MCF 10A (cell line): ENCODE results near the gene CLEC11A. TPM values are rescaled to one million over a fixed set of nuclear protein-coding genes. Genes with fewer than 3 reads are reported as not detected.

ENCODE experiments used
- BruUV-seq: library from RNA; stranded (reverse); fragments of 400-500 nt; replicated peaks from 2 replicates; lab custom pipeline; 2021; lab: Mats Ljungman, UMichigan
- CTCF ChIA-PET: fragments of 300-600 bp; sonication (Branson Sonifier 250); formaldehyde crosslinking; extraction: SDS; loops from one replicate; lab custom pipeline; 2021; ENCODE audit warnings: antibody characterized with exemption, inconsistent platforms; lab: Yijun Ruan, JAX
- POLR2A ChIA-PET: fragments of 300-600, 350-650 bp; sonication (Branson Sonifier 250); formaldehyde crosslinking; extraction: SDS; loops from one replicate; lab custom pipeline; 2020; ENCODE audit warnings: antibody characterized with exemption, inconsistent platforms; lab: Yijun Ruan, JAX
- DNase-seq: peaks from one replicate; pipeline ENCODE4 v3.0.0-alpha.2; 2018; ENCODE audit not compliant: unreplicated experiment
- H3K27ac Mint-ChIP-seq: one replicate; pipeline ENCODE4 v1.8.0; 2022; ENCODE audit warnings: mild to moderate bottlenecking, low read depth, mixed read lengths; ENCODE audit not compliant: unreplicated experiment
- H3K27me3 Mint-ChIP-seq: one replicate; pipeline ENCODE4 v1.8.0; 2022; ENCODE audit warnings: mixed read lengths; ENCODE audit not compliant: insufficient read depth, unreplicated experiment
- H3K36me3 Mint-ChIP-seq: one replicate; pipeline ENCODE4 v1.8.0; 2022; ENCODE audit warnings: mild to moderate bottlenecking, moderate library complexity, mixed read lengths; ENCODE audit not compliant: insufficient read depth, unreplicated experiment
- H3K4me1 Mint-ChIP-seq: one replicate; pipeline ENCODE4 v1.8.0; 2022; ENCODE audit warnings: mixed read lengths; ENCODE audit not compliant: insufficient read depth, unreplicated experiment
- H3K4me3 Mint-ChIP-seq: one replicate; pipeline ENCODE4 v1.8.0; 2022; ENCODE audit warnings: mild to moderate bottlenecking, moderate library complexity, mixed read lengths; ENCODE audit not compliant: unreplicated experiment
- H3K9me3 Mint-ChIP-seq: one replicate; pipeline ENCODE4 v1.8.0; 2022; ENCODE audit warnings: mixed read lengths; ENCODE audit not compliant: unreplicated experiment
- CTCF ChIP-seq: fragments of 200-600 bp; IDR thresholded peaks from one replicate; pipeline ENCODE4 v1.8.0; 2022; ENCODE audit warnings: antibody characterized with exemption, mild to moderate bottlenecking; ENCODE audit not compliant: unreplicated experiment
- intact Hi-C: fragments of 100-400 bp; cut with micrococcal nuclease; formaldehyde crosslinking; loops from 2 replicates; pipeline ENCODE4 v1.14.1; 2022
- total RNA-seq: library from RNA; stranded (reverse); gene quantifications from 2 replicates; pipeline ENCODE4 v1.2.3, GENCODE V29; 2022

The CLEC11A gene
- total RNA-seq, 1 experiment from 2014 or later: 2.4 TPM

GRCh38 chr19:50716178-50717025 lies 6.8 kb upstream of the CLEC11A start:
- Mint-ChIP-seq H3K27ac (no peak overlapping the region), H3K4me3 (no peak overlapping the region), H3K36me3 (no peaks in the 10 kb centered on the region), H3K27me3 (peaks cover 52% of the 10 kb centered on the region), H3K9me3 (no peaks in the 10 kb centered on the region), H3K4me1 (no peaks in the 10 kb centered on the region)
- TF ChIP-seq CTCF: no peak
- ChIA-PET CTCF (interaction anchor here (1.2 kb wide), 1 partner anchor 11 kb away, joined by 3 read pairs; no protein-coding TSS in a partner anchor), POLR2A (no interaction called here)
- intact Hi-C loops: no loop called here
- BruUV-seq: no TSS peak
- no peak for DNase-seq

- no peaks in the 10 kb centered on the region for H3K9me3 Mint-ChIP-seq
- CTCF ChIA-PET: interaction anchor here (1.2 kb wide), 1 partner anchor 12 kb away, joined by 3 read pairs; no protein-coding TSS in a partner anchor
- H3K27ac Mint-ChIP-seq: no peak overlapping the region
- no peaks in the 10 kb centered on the region for H3K4me1 Mint-ChIP-seq
- no peak overlapping the region for H3K4me3 Mint-ChIP-seq
- no peak for TF ChIP-seq CTCF
- POLR2A ChIA-PET: no interaction called here
- no TSS peak for BruUV-seq
- no peaks in the 10 kb centered on the region for H3K36me3 Mint-ChIP-seq
- intact Hi-C loops: no loop called here
- DNase-seq: no peak
- H3K27me3 Mint-ChIP-seq: peaks cover 47% of the 10 kb centered on the region
These were observed 6.0 kb upstream of the CLEC11A start for GRCh38 chr19:50717026-50717723.

GRCh38 chr19:50717891-50718254 lies 5.3 kb upstream of the CLEC11A start:
- H3K4me1 Mint-ChIP-seq: peaks cover under 1% of the 10 kb centered on the region
- intact Hi-C loops: no loop called here
- POLR2A ChIA-PET: no interaction called here
- no peak for DNase-seq
- no TSS peak for BruUV-seq
- H3K27ac Mint-ChIP-seq: no peak overlapping the region
- H3K27me3 Mint-ChIP-seq: peaks cover 40% of the 10 kb centered on the region
- H3K9me3 Mint-ChIP-seq: no peaks in the 10 kb centered on the region
- TF ChIP-seq CTCF: no peak
- no peaks in the 10 kb centered on the region for H3K36me3 Mint-ChIP-seq
- H3K4me3 Mint-ChIP-seq: no peak overlapping the region
- CTCF ChIA-PET: no interaction called here
